Natural killer cell (primary cell): ENCODE data around the gene DIP2C. TPM values are rescaled to one million over a fixed set of nuclear protein-coding genes. Genes with fewer than 3 reads are reported as not detected.

Experiments
- ATAC-seq, 3 donors: fragments of 150-1000 bp in 2 of 3; fragments of 200-7000 bp in 1 of 3; cut with Tn5 transposase; 1 replicate in 1 of 3; 2 replicates in 2 of 3; pipeline ENCODE4 v1.10.0; 2021; ENCODE audit warnings: mild to moderate bottlenecking in 2 of 3, moderate library complexity in 2 of 3
- DNase-seq, 2 donors: peaks; one replicate each; pipeline versions ENCODE4 v3.0.0 to v3.0.0-alpha.2; 2013 to 2021; ENCODE audit warnings: mixed read lengths in 1 of 2
- H3K27ac ChIP-seq: one replicate; pipeline ENCODE4 v1.5.1; 2013; ENCODE audit warnings: mild to moderate bottlenecking, low read length
- H3K27me3 ChIP-seq: one replicate; pipeline ENCODE4 v1.6.1; 2013; ENCODE audit warnings: low read length; ENCODE audit not compliant: control insufficient read depth, insufficient read depth
- H3K36me3 ChIP-seq: one replicate; pipeline ENCODE4 v1.6.1; 2013; ENCODE audit warnings: low read length; ENCODE audit not compliant: control insufficient read depth, insufficient read depth
- H3K4me1 ChIP-seq: one replicate; pipeline ENCODE4 v1.6.1; 2013; ENCODE audit warnings: low read length; ENCODE audit not compliant: control insufficient read depth, insufficient read depth
- H3K4me3 ChIP-seq: one replicate; pipeline ENCODE4 v1.5.1; 2013; ENCODE audit warnings: low read length
- H3K9me3 ChIP-seq: one replicate; pipeline ENCODE4 v1.6.1; 2013; ENCODE audit warnings: low read length; ENCODE audit not compliant: control insufficient read depth, insufficient read depth
- H3K27ac Mint-ChIP-seq, 2 donors: one replicate each; pipeline ENCODE4 v1.8.0; 2022; ENCODE audit warnings: mild to moderate bottlenecking in 2 of 2, mixed read lengths in 2 of 2, moderate library complexity in 1 of 2
- H3K27me3 Mint-ChIP-seq, 2 donors: one replicate each; pipeline ENCODE4 v1.8.0; 2022; ENCODE audit warnings: low read depth in 2 of 2, mixed read lengths in 2 of 2
- H3K36me3 Mint-ChIP-seq: one replicate; pipeline ENCODE4 v1.8.0; 2022; ENCODE audit warnings: mixed read lengths
- H3K4me1 Mint-ChIP-seq, 2 donors: one replicate each; pipeline ENCODE4 v1.8.0; 2022; ENCODE audit warnings: mixed read lengths in 2 of 2
- H3K4me3 Mint-ChIP-seq: one replicate; pipeline ENCODE4 v1.8.0; 2022; ENCODE audit warnings: mild to moderate bottlenecking, moderate library complexity, mixed read lengths
- H3K9me3 Mint-ChIP-seq, 2 donors: one replicate each; pipeline ENCODE4 v1.8.0; 2022; ENCODE audit warnings: mixed read lengths in 2 of 2
- WGBS: methylation state at CpG from one replicate; pipeline ENCODE4 v1.1.7; 2013; ENCODE audit warnings: missing lambda C conversion rate; ENCODE audit not compliant: insufficient coverage; 5-methylcytosine and 5-hydroxymethylcytosine counted together
- intact Hi-C: fragments of 100-400 bp; cut with micrococcal nuclease; formaldehyde crosslinking; loops from one replicate; pipeline ENCODE4 v1.14.2; 2022
- total RNA-seq, 4 donors: library from RNA; stranded (reverse); fragments of 120-200 nt in 1 of 4; gene quantifications; one replicate each; pipeline versions ENCODE4 v1.2.3 to v1.2.4, GENCODE V29; 2013 to 2022
- TF ChIP-seq, protein P1 (sequence below): fragments of 200-600 bp; IDR thresholded peaks from one replicate; pipeline ENCODE4 v1.8.0; 2022; ENCODE audit warnings: antibody characterized with exemption

The DIP2C gene
- total RNA-seq, 3 donors from 2014 or later (not counting 1 experiment from before 2014, with no cell fraction given) = 1.5 to 5.8 (median 3.8) TPM

DNA sequence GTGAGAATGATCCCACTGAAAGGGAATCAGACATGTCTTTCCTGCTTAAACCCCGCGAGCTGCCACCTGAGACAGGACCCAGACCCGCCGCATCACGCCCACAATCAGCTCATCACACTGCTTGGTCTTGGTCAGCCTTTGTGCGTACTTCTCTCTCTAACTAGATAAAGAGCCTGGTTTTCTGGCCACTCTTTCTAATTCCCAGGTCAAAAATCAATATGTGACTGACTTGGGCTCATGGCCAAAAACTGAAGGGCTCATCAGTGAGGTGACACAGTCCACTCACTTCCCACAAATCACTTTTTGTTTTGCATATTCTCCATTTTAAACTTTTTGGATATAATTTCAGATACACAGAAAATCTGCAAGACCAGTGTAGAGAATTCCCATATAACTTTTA is 247.3 kb downstream of the DIP2C start:
- no peaks in the 10 kb centered on the region for H3K9me3 ChIP-seq
- DNase-seq (no peak), ATAC-seq (no peak)
- Mint-ChIP-seq H3K27me3 (peaks cover 8 to 12% of the 10 kb centered on the region in 2 donors), H3K9me3 (no peaks in the 10 kb centered on the region), H3K4me1 (peaks cover 5 to 6% of the 10 kb centered on the region in 2 donors), H3K36me3 (no peaks in the 10 kb centered on the region), H3K4me3 (no peak overlapping the region), H3K27ac (no peak overlapping the region)
- intact Hi-C loops = no loop called here
- no peaks in the 10 kb centered on the region for H3K27me3 ChIP-seq
- H3K36me3 ChIP-seq = no peaks in the 10 kb centered on the region
- no peak overlapping the region for H3K4me3 ChIP-seq
- H3K4me1 ChIP-seq = no peaks in the 10 kb centered on the region
- no peak overlapping the region for H3K27ac ChIP-seq
- 98% methylated on average over 6 of the region's 6 CpGs for WGBS
- TF ChIP-seq, protein P1, sequence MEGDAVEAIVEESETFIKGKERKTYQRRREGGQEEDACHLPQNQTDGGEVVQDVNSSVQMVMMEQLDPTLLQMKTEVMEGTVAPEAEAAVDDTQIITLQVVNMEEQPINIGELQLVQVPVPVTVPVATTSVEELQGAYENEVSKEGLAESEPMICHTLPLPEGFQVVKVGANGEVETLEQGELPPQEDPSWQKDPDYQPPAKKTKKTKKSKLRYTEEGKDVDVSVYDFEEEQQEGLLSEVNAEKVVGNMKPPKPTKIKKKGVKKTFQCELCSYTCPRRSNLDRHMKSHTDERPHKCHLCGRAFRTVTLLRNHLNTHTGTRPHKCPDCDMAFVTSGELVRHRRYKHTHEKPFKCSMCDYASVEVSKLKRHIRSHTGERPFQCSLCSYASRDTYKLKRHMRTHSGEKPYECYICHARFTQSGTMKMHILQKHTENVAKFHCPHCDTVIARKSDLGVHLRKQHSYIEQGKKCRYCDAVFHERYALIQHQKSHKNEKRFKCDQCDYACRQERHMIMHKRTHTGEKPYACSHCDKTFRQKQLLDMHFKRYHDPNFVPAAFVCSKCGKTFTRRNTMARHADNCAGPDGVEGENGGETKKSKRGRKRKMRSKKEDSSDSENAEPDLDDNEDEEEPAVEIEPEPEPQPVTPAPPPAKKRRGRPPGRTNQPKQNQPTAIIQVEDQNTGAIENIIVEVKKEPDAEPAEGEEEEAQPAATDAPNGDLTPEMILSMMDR = no peak

DNA sequence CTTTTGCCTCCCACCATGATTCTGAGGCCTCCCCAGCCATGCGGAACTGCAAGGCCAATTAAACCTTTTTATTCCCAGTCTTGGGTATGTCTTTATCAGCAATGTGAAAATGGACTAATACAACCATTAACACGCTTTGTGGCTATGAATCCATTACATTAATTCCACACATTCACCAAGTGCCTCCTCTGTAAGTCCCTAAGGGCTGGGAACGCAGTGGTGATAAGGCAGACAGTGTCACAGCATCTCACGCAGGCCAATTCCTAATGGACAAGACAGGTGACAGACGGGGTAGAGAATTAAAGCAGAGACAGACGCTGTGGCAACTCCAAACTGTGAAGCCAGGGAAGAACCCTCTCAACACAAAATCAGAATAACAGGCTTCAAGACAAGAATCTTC is 247.8 kb downstream of the DIP2C start:
- H3K9me3 ChIP-seq = no peaks in the 10 kb centered on the region
- Mint-ChIP-seq H3K27me3 (peaks cover 8 to 12% of the 10 kb centered on the region in 2 donors), H3K4me1 (peaks cover 6 to 7% of the 10 kb centered on the region in 2 donors), H3K36me3 (no peaks in the 10 kb centered on the region), H3K4me3 (no peak overlapping the region), H3K27ac (no peak overlapping the region), H3K9me3 (no peaks in the 10 kb centered on the region)
- DNase-seq = no peak
- TF ChIP-seq, protein P1 = no peak
- no peaks in the 10 kb centered on the region for H3K4me1 ChIP-seq
- no peaks in the 10 kb centered on the region for H3K27me3 ChIP-seq
- no peak overlapping the region for H3K4me3 ChIP-seq
- WGBS = 91% methylated on average over 6 of the region's 6 CpGs
- H3K27ac ChIP-seq = no peak overlapping the region
- ATAC-seq = no peak
- intact Hi-C loops = no loop called here
- H3K36me3 ChIP-seq = no peaks in the 10 kb centered on the region

DNA sequence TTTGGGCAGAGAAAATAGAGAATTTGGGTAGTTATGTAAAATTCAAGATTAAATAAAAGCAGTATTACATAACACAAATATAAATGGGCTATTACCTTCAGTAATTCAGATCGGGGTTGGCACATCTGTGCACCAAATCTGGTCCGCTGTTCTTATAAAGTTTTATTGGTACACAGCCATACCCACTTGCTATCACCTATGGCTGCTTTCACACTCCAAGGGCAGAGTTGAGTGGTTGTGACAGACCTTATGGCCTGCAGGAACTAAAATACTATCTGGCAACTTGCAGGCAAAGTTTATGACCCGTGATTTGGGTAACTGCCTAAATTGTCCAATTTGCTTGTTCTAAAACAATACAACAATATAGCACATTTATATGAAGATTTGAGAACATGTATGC is 249.3 kb downstream of the DIP2C start:
- 96% methylated on average over 3 of the region's 3 CpGs for WGBS
- Histone ChIP-seq H3K9me3 (no peaks in the 10 kb centered on the region), H3K27ac (no peak overlapping the region), H3K36me3 (no peaks in the 10 kb centered on the region), H3K4me3 (no peak overlapping the region), H3K4me1 (no peaks in the 10 kb centered on the region), H3K27me3 (no peaks in the 10 kb centered on the region)
- intact Hi-C loops = no loop called here
- TF ChIP-seq, protein P1 = no peak
- Mint-ChIP-seq H3K36me3 (no peaks in the 10 kb centered on the region), H3K4me3 (no peak overlapping the region), H3K9me3 (no peaks in the 10 kb centered on the region), H3K27ac (no peak overlapping the region), H3K4me1 (peaks cover 6 to 7% of the 10 kb centered on the region in 2 donors), H3K27me3 (peaks cover 8 to 12% of the 10 kb centered on the region in 2 donors)
- DNase-seq (no peak), ATAC-seq (no peak)

DNA sequence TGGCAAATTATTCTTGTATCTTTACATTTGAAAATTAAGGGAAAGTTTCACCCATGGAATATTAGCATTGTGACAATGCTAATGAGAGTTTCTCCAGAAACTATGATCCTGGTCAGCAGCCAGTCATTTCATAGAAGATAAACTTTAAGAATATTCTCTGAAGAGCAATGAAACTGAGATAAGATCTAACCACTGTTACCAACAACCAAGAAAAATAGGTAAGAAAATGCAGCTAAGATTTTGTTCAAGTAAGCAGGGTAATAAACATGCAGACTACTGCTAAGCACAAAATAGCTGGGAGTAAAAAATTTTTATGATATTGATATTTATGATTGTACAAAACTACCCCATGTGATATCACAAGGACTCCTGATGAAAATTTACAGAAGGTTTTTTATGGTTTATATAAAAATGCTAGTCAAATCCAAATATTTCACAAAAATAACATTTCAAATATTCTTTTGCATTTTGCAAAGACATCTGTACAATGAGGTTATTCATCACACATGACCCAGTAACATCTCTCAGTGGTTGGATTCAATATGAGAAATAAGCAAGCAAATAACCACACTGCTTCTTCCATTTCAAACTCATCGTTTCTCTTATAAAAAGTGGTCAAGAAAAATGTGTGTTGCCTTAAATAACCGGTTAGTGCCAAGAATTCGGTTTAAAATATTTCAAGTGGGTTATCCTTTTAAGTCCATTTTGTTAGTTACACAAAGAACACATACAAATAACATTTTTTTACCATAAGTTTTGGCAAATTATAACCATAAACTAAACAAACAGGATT is 251.6 kb downstream of the DIP2C start:
- ATAC-seq (no peak), DNase-seq (no peak)
- intact Hi-C loops = no loop called here
- no peak overlapping the region for H3K4me3 ChIP-seq
- Mint-ChIP-seq H3K4me1 (peaks cover 6 to 7% of the 10 kb centered on the region in 2 donors), H3K9me3 (no peaks in the 10 kb centered on the region), H3K36me3 (no peaks in the 10 kb centered on the region), H3K4me3 (no peak overlapping the region), H3K27ac (peak overlapping the region in 1 of 2 donors; percentile 24), H3K27me3 (peaks cover 5 to 13% of the 10 kb centered on the region in 2 donors)
- TF ChIP-seq, protein P1 = no peak
- no peak overlapping the region for H3K27ac ChIP-seq
- no peaks in the 10 kb centered on the region for H3K36me3 ChIP-seq
- WGBS = 100% methylated on average over 1 of the region's 3 CpGs
- no peaks in the 10 kb centered on the region for H3K9me3 ChIP-seq
- no peaks in the 10 kb centered on the region for H3K4me1 ChIP-seq
- H3K27me3 ChIP-seq = no peaks in the 10 kb centered on the region
